Liver (tissue), 9 donors: ENCODE results near the gene GNG7. TPM values are rescaled to one million over a fixed set of nuclear protein-coding genes. Genes with fewer than 3 reads are reported as not detected.
"Not testable (repeated sequence)": the region's sequence is repeated elsewhere in the genome, so short reads cannot be mapped to it uniquely, and the experiment has no call there.

Source experiments
- DNase-seq: peaks from one replicate; pipeline ENCODE4 v3.0.0-alpha.2; 2017; ENCODE audit warnings: low spot score
- H3K27ac ChIP-seq, 2 donors: one replicate each; pipeline ENCODE4 v1.7.0; 2013; ENCODE audit warnings: inconsistent platforms in 2 of 2, low read length in 2 of 2, control low read depth in 1 of 2, low read depth in 1 of 2, mild to moderate bottlenecking in 1 of 2
- H3K27me3 ChIP-seq, 4 donors: one replicate each; pipeline versions ENCODE4 v1.6.1 to v1.7.0; 2013; ENCODE audit warnings: low read length in 3 of 4, inconsistent platforms in 1 of 4, mild to moderate bottlenecking in 1 of 4, moderate library complexity in 1 of 4; ENCODE audit not compliant: control insufficient read depth in 4 of 4, insufficient read depth in 4 of 4
- H3K36me3 ChIP-seq, 4 donors: one replicate each; pipeline versions ENCODE4 v1.6.1 to v1.7.0; 2013; ENCODE audit warnings: low read length in 3 of 4, mild to moderate bottlenecking in 3 of 4, low read depth in 1 of 4, moderate library complexity in 1 of 4; ENCODE audit not compliant: control insufficient read depth in 4 of 4, insufficient read depth in 3 of 4
- H3K4me1 ChIP-seq, 4 donors: one replicate each; pipeline versions ENCODE4 v1.6.1 to v1.7.0; 2013; ENCODE audit warnings: low read length in 3 of 4, mild to moderate bottlenecking in 3 of 4, moderate library complexity in 1 of 4; ENCODE audit not compliant: control insufficient read depth in 4 of 4, insufficient read depth in 4 of 4
- H3K4me3 ChIP-seq, 3 donors: one replicate each; pipeline versions ENCODE4 v1.6.1 to v1.7.0; 2013; ENCODE audit warnings: low read length in 3 of 3, control low read depth in 1 of 3, low read depth in 1 of 3, mild to moderate bottlenecking in 1 of 3
- H3K9ac ChIP-seq, 2 donors: one replicate each; pipeline ENCODE4 v1.7.0; 2013; ENCODE audit warnings: low read length in 2 of 2, mild to moderate bottlenecking in 2 of 2, moderate library complexity in 2 of 2, control low read depth in 1 of 2, low read depth in 1 of 2
- H3K9me3 ChIP-seq, 4 donors: one replicate each; pipeline versions ENCODE4 v1.6.1 to v1.7.0; 2013; ENCODE audit warnings: low read length in 3 of 4; ENCODE audit not compliant: control insufficient read depth in 4 of 4
- EGR1 ChIP-seq, 2 donors: IDR thresholded peaks; 2 replicates each; pipeline ENCODE4 v1.6.1; 2016 to 2018; ENCODE audit warnings: antibody characterized with exemption in 2 of 2, low read depth in 2 of 2
- FOXA1 ChIP-seq: IDR thresholded peaks from 2 replicates; pipeline ENCODE4 v1.6.1; 2016; ENCODE audit warnings: antibody characterized with exemption
- FOXA2 ChIP-seq: IDR thresholded peaks from 2 replicates; pipeline ENCODE4 v1.6.1; 2016; ENCODE audit warnings: antibody characterized with exemption
- GABPA ChIP-seq, 2 donors: IDR thresholded peaks in 1 of 2; conservative IDR thresholded peaks in 1 of 2; 2 replicates each; pipeline ENCODE4 v1.6.1; 2016; ENCODE audit warnings: antibody characterized with exemption in 2 of 2, mild to moderate bottlenecking in 1 of 2, moderate library complexity in 1 of 2
- HNF4A ChIP-seq, 2 donors: conservative IDR thresholded peaks; 2 replicates each; pipeline ENCODE4 v1.6.1; 2016; ENCODE audit warnings: antibody characterized with exemption in 2 of 2, mild to moderate bottlenecking in 2 of 2
- HNF4G ChIP-seq: IDR thresholded peaks from 2 replicates; pipeline ENCODE4 v1.6.1; 2016; ENCODE audit warnings: antibody characterized with exemption
- JUND ChIP-seq, 2 donors: IDR thresholded peaks; 2 replicates each; pipeline ENCODE4 v1.6.1; 2016; ENCODE audit warnings: antibody characterized with exemption in 2 of 2
- NR2F2 ChIP-seq: IDR thresholded peaks from 2 replicates; pipeline ENCODE4 v1.6.1; 2016; ENCODE audit warnings: antibody characterized with exemption
- RAD21 ChIP-seq, 2 donors: IDR thresholded peaks; 2 replicates each; pipeline ENCODE4 v1.6.1; 2016; ENCODE audit warnings: antibody characterized with exemption in 2 of 2, mild to moderate bottlenecking in 2 of 2
- RXRA ChIP-seq, 2 donors: IDR thresholded peaks; 2 replicates each; pipeline ENCODE4 v1.6.1; 2017 to 2018; ENCODE audit warnings: antibody characterized with exemption in 2 of 2, mild to moderate bottlenecking in 1 of 2
- TAF1 ChIP-seq: conservative IDR thresholded peaks from 2 replicates; pipeline ENCODE4 v1.6.1; 2016; ENCODE audit warnings: antibody characterized with exemption, mild to moderate bottlenecking
- WGBS: extraction: QIAGEN DNeasy Blood & Tissue Kit; methylation state at CpG from one replicate; pipeline ENCODE4 v1.1.7; 2013; 5-methylcytosine and 5-hydroxymethylcytosine counted together
- polyA plus RNA-seq, 2 donors: library from polyadenylated mRNA; stranded (reverse) in 1 of 2; unstranded in 1 of 2; fragments of 200-250 nt in 1 of 2; fragments of >200 nt in 1 of 2; fragmentation: Nextera tagmentation in 1 of 2; extraction: Ambion mirVana in 1 of 2; gene quantifications; one replicate each; pipeline versions ENCODE4 v1.2.1 to v1.2.3, GENCODE V29; 2013 to 2015
- total RNA-seq, 2 donors: library from RNA; depleted of rRNA; stranded (reverse); fragments of >200 nt; gene quantifications; one replicate each; pipeline ENCODE4 v1.2.3, GENCODE V29; 2014
- TF ChIP-seq, protein P1 (sequence below): IDR thresholded peaks from 2 replicates; pipeline ENCODE4 v1.6.1; 2016; ENCODE audit warnings: antibody characterized with exemption
- TF ChIP-seq, protein P2 (sequence below): IDR thresholded peaks from 2 replicates; pipeline ENCODE4 v1.6.1; 2016; ENCODE audit warnings: antibody characterized with exemption, mild to moderate bottlenecking
- TF ChIP-seq, protein P3 (sequence below): fragments of 150-350 bp; IDR thresholded peaks from 2 replicates; pipeline ENCODE4 v1.5.1; 2017; ENCODE audit warnings: improper control_type of control experiment, low read depth, low read length; ENCODE audit not compliant: missing input control
- TF ChIP-seq, protein P4 (sequence below): IDR thresholded peaks from 2 replicates; pipeline ENCODE4 v1.6.1; 2016; ENCODE audit warnings: antibody characterized with exemption
- donor health status: healthy.
- donor health status: healthy.
- donor health status: healthy.
- donor health status: healthy.
- donor health status: healthy.

GNG7 gene
- total and polyA plus RNA-seq, 4 donors = 0.75 to 1.9 (median 1.1) TPM

DNA sequence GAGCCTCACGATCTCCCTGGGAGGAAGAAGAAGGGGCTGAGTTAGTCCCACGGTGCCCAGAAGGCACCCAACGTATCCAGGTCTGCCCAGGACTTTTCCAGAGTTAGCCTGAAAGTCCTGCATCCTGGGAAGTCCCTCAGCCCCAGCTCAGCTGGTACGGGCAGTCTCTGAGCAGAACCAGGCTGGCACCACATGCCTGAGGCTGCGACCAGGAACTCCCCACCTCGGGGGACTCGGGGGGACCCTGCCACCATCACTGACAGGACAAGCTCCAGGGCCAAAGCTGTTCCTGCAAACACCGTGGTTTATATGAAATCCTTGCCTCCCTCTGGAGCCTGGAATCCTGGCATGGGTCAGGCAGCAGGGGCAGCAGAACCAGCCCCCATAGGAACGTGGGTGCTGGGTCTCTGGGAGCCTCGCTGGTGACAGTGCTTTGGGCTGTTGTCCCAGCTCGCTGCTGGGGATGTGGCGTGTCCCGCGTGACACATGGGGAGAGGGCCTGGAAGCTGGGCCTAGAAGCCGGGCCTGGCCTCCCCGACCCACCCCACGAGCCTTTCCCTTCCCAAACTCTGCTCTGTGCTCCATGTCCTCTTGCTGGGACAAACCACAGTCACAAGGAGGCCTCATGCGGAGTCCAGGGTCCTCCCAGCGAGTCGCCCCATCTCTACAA is 55.5 kb downstream of the GNG7 start:
- H3K36me3 ChIP-seq = no peaks in the 10 kb centered on the region
- no peaks in the 10 kb centered on the region for H3K27me3 ChIP-seq
- no peaks in the 10 kb centered on the region for H3K4me1 ChIP-seq
- WGBS = 88% methylated on average over 20 of the region's 20 CpGs
- TF ChIP-seq GABPA (IDR thresholded peaks at IDR 0.05 in 1 of 2, conservative IDR thresholded peaks at IDR 0.05 in 1 of 2) (no peak), JUND (IDR thresholded peaks at IDR 0.05) (no peak), HNF4G (no peak), RAD21 (IDR thresholded peaks at IDR 0.05) (no peak), RXRA (IDR thresholded peaks at IDR 0.05) (no peak), TAF1 (no peak), EGR1 (IDR thresholded peaks at IDR 0.05; ENCODE audit: low read depth in 2 of 2) (no peak), FOXA2 (no peak), FOXA1 (no peak), HNF4A (conservative IDR thresholded peaks at IDR 0.05) (no peak)
- TF ChIP-seq, protein P1, sequence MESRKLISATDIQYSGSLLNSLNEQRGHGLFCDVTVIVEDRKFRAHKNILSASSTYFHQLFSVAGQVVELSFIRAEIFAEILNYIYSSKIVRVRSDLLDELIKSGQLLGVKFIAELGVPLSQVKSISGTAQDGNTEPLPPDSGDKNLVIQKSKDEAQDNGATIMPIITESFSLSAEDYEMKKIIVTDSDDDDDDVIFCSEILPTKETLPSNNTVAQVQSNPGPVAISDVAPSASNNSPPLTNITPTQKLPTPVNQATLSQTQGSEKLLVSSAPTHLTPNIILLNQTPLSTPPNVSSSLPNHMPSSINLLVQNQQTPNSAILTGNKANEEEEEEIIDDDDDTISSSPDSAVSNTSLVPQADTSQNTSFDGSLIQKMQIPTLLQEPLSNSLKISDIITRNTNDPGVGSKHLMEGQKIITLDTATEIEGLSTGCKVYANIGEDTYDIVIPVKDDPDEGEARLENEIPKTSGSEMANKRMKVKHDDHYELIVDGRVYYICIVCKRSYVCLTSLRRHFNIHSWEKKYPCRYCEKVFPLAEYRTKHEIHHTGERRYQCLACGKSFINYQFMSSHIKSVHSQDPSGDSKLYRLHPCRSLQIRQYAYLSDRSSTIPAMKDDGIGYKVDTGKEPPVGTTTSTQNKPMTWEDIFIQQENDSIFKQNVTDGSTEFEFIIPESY = no peak
- TF ChIP-seq, protein P2, sequence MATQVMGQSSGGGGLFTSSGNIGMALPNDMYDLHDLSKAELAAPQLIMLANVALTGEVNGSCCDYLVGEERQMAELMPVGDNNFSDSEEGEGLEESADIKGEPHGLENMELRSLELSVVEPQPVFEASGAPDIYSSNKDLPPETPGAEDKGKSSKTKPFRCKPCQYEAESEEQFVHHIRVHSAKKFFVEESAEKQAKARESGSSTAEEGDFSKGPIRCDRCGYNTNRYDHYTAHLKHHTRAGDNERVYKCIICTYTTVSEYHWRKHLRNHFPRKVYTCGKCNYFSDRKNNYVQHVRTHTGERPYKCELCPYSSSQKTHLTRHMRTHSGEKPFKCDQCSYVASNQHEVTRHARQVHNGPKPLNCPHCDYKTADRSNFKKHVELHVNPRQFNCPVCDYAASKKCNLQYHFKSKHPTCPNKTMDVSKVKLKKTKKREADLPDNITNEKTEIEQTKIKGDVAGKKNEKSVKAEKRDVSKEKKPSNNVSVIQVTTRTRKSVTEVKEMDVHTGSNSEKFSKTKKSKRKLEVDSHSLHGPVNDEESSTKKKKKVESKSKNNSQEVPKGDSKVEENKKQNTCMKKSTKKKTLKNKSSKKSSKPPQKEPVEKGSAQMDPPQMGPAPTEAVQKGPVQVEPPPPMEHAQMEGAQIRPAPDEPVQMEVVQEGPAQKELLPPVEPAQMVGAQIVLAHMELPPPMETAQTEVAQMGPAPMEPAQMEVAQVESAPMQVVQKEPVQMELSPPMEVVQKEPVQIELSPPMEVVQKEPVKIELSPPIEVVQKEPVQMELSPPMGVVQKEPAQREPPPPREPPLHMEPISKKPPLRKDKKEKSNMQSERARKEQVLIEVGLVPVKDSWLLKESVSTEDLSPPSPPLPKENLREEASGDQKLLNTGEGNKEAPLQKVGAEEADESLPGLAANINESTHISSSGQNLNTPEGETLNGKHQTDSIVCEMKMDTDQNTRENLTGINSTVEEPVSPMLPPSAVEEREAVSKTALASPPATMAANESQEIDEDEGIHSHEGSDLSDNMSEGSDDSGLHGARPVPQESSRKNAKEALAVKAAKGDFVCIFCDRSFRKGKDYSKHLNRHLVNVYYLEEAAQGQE = no peak
- TF ChIP-seq, protein P3, sequence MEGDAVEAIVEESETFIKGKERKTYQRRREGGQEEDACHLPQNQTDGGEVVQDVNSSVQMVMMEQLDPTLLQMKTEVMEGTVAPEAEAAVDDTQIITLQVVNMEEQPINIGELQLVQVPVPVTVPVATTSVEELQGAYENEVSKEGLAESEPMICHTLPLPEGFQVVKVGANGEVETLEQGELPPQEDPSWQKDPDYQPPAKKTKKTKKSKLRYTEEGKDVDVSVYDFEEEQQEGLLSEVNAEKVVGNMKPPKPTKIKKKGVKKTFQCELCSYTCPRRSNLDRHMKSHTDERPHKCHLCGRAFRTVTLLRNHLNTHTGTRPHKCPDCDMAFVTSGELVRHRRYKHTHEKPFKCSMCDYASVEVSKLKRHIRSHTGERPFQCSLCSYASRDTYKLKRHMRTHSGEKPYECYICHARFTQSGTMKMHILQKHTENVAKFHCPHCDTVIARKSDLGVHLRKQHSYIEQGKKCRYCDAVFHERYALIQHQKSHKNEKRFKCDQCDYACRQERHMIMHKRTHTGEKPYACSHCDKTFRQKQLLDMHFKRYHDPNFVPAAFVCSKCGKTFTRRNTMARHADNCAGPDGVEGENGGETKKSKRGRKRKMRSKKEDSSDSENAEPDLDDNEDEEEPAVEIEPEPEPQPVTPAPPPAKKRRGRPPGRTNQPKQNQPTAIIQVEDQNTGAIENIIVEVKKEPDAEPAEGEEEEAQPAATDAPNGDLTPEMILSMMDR = no peak
- TF ChIP-seq, protein P4, sequence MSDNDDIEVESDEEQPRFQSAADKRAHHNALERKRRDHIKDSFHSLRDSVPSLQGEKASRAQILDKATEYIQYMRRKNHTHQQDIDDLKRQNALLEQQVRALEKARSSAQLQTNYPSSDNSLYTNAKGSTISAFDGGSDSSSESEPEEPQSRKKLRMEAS = no peak
- H3K9me3 ChIP-seq = no peaks in the 10 kb centered on the region
- H3K9ac ChIP-seq = no peak overlapping the region
- DNase-seq = no peak
- no peak overlapping the region for H3K27ac ChIP-seq
- no peak overlapping the region for H3K4me3 ChIP-seq

DNA sequence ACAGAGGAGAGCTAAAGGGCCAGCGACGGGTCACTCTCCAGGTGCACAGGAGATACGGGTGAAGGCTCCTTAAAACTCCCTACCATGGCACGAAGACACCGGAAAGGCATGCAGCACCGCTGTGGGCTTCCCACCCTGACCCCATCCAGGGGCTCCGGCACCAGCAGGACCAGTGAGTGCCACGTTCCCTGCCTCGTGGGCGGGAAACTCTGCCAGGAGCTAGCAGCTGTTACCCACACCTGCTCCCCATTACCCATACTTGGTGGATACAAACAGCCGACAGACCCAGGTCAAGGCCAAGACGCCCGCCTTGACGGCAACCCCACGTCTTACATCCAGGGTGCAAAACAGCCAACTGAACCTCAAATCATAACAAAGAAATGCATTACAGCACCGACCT is 56.7 kb downstream of the GNG7 start:
- Histone ChIP-seq H3K27me3 (no peaks in the 10 kb centered on the region), H3K4me1 (no peaks in the 10 kb centered on the region), H3K4me3 (no peak overlapping the region), H3K9me3 (no peaks in the 10 kb centered on the region), H3K27ac (no peak overlapping the region), H3K36me3 (no peaks in the 10 kb centered on the region), H3K9ac (no peak overlapping the region)
- no peak for TF ChIP-seq NR2F2
- no peak for TF ChIP-seq HNF4A (conservative IDR thresholded peaks at IDR 0.05)
- TF ChIP-seq HNF4G = no peak
- TF ChIP-seq FOXA2 = no peak
- TF ChIP-seq, protein P2 = no peak
- WGBS = 93% methylated on average over 16 of the region's 16 CpGs
- DNase-seq = no peak

DNA sequence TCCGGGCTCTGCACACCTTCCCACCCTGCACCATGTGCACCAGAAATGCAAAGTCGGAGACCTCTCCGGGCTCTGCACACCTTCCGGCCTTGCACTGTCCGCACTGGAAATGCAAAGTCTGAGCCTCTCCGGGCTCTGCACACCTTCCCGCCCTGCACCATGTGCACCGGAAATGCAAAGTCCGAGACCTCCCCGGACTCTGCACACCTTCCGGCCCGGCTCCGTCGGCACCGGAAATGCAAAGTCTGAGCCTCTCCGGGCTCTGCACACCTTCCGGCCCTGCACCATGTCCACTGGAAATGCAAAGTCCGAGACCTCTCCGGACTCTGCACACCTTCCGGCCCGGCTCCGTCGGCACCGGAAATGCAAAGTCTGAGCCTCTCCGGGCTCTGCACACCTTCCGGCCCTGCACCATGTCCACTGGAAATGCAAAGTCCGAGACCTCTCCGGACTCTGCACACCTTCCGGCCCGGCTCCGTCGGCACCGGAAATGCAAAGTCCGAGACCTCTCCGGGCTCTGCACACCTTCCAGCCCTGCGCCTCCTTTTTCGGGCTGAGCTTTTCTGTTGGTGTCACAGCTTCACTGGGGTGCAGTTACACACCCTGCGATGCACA is 59.3 kb downstream of the GNG7 start:
- not testable (repeated sequence) for H3K4me1 ChIP-seq, H3K27me3 ChIP-seq, H3K27ac ChIP-seq, H3K9ac ChIP-seq, DNase-seq, H3K36me3 ChIP-seq, H3K4me3 ChIP-seq, H3K9me3 ChIP-seq
- WGBS = 94% methylated on average over 37 of the region's 38 CpGs
